Amniotic epithelial cell (primary cell): ENCODE results near the gene PALD1.

ENCODE experiments used
- DNase-seq: peaks from one replicate; pipeline ENCODE4 v3.0.0-alpha.2; 2010; ENCODE audit warnings: low read depth

PALD1 gene

GRCh38 chr10:70457759-70458305 lies 20.7 kb upstream of the PALD1 start:
- DNase-seq = no peak

GRCh38 chr10:70458329-70459060 lies 20.1 kb upstream of the PALD1 start:
- peak; percentile 76 for DNase-seq

- no peak for DNase-seq
Observed at GRCh38 chr10:70459061-70459773, 19.4 kb upstream of the PALD1 start.

- DNase-seq = no peak
Observed at GRCh38 chr10:70459774-70460490, 18.6 kb upstream of the PALD1 start.

GRCh38 chr10:70461397-70462348 lies 16.9 kb upstream of the PALD1 start:
- peak; percentile 41 for DNase-seq

- DNase-seq = no peak
Observed at GRCh38 chr10:70462349-70462984, 16.1 kb upstream of the PALD1 start.

GRCh38 chr10:70465278-70465677 lies 13.3 kb upstream of the PALD1 start:
- no peak for DNase-seq

- DNase-seq = no peak
Observed at GRCh38 chr10:70465832-70466231, 12.7 kb upstream of the PALD1 start.

GRCh38 chr10:70466951-70467350 lies 11.6 kb upstream of the PALD1 start:
- DNase-seq = no peak

GRCh38 chr10:70472799-70473454 lies 5.6 kb upstream of the PALD1 start:
- DNase-seq = no peak

GRCh38 chr10:70474780-70475179 lies 3.8 kb upstream of the PALD1 start:
- DNase-seq = no peak

- DNase-seq = no peak
Observed at GRCh38 chr10:70475661-70476060, 2.9 kb upstream of the PALD1 start.

- no peak for DNase-seq
Observed at GRCh38 chr10:70476249-70477035, 2.1 kb upstream of the PALD1 start.

- peak; percentile 58 for DNase-seq
Observed at GRCh38 chr10:70477661-70478162, 855 bp upstream of the PALD1 start.

- no peak for DNase-seq
Observed at GRCh38 chr10:70479165-70479581, 606 bp downstream of the PALD1 start.

GRCh38 chr10:70479626-70480238 lies 1.2 kb downstream of the PALD1 start:
- DNase-seq = no peak

- no peak for DNase-seq
Observed at GRCh38 chr10:70480239-70480861, 1.8 kb downstream of the PALD1 start.

GRCh38 chr10:70481105-70481504 lies 2.5 kb downstream of the PALD1 start:
- no peak for DNase-seq
